Stomach (tissue), 9 donors: Measurements from ENCODE around the gene DLG2. TPM values are rescaled to one million over a fixed set of nuclear protein-coding genes. Genes with fewer than 3 reads are reported as not detected.
"Not testable (repeated sequence)": the region's sequence is repeated elsewhere in the genome, so short reads cannot be mapped to it uniquely, and the experiment has no call there.

ENCODE experiments used
- DNase-seq, 2 donors: peaks; one replicate each; pipeline versions ENCODE4 v3.0.0 to v3.0.0-alpha.2; 2013 to 2019
- H3K27ac ChIP-seq, 5 donors: fragments of 200-600 bp in 4 of 5; sonication (generic) in 4 of 5; one replicate each; pipeline ENCODE4 v1.5.1; 2013 to 2019; ENCODE audit warnings: mild to moderate bottlenecking in 1 of 5, moderate library complexity in 1 of 5
- H3K27me3 ChIP-seq, 3 donors: fragments of 200-600 bp; sonication (generic); one replicate each; pipeline ENCODE4 v1.5.1; 2017 to 2019; ENCODE audit warnings: mixed run types in 1 of 3
- H3K36me3 ChIP-seq, 4 donors: fragments of 200-600 bp; sonication (generic); 1 replicate in 3 of 4; 2 replicates in 1 of 4; pipeline ENCODE4 v1.5.1; 2016 to 2019
- H3K4me1 ChIP-seq, 4 donors: fragments of 200-600 bp; sonication (generic); one replicate each; pipeline ENCODE4 v1.5.1; 2016 to 2019
- H3K4me3 ChIP-seq, 4 donors: fragments of 200-600 bp; sonication (generic) in 3 of 4; one replicate each; pipeline ENCODE4 v1.5.1; 2016 to 2019; ENCODE audit warnings: mild to moderate bottlenecking in 1 of 4
- H3K9me3 ChIP-seq, 4 donors: fragments of 200-600 bp; sonication (generic); one replicate each; pipeline ENCODE4 v1.5.1; 2016 to 2019
- EP300 ChIP-seq: sonication (generic); formaldehyde crosslinking; IDR thresholded peaks from one replicate; pipeline ENCODE4 v1.6.1; 2017; ENCODE audit warnings: antibody characterized with exemption
- POLR2A ChIP-seq, 4 donors: fragments of 450-650 bp; IDR thresholded peaks; one replicate each; pipeline ENCODE4 v1.6.1; 2016; ENCODE audit warnings: antibody characterized with exemption in 4 of 4, control low read depth in 2 of 4, mild to moderate bottlenecking in 1 of 4, moderate library complexity in 1 of 4
- POLR2AphosphoS5 ChIP-seq, 3 donors: sonication (generic); formaldehyde crosslinking; IDR thresholded peaks; one replicate each; pipeline ENCODE4 v1.6.1; 2016; ENCODE audit warnings: antibody characterized with exemption in 3 of 3
- WGBS, 5 donors: extraction: QIAGEN DNeasy Blood & Tissue Kit in 3 of 5; methylation state at CpG; one replicate each; pipeline versions ENCODE4 v1.1.5 to v1.1.7; 2013 to 2018; 5-methylcytosine and 5-hydroxymethylcytosine counted together
- intact Hi-C: fragments of 100-400 bp; cut with DNase I; formaldehyde crosslinking; loops from one replicate; pipeline ENCODE4 v1.15.1; 2023; ENCODE audit warnings: low total_unique reads
- polyA plus RNA-seq, 3 donors: library from polyadenylated mRNA; stranded (reverse); fragments of 200-250 nt; gene quantifications; one replicate each; pipeline ENCODE4 v1.2.3, GENCODE V29; 2013
- total RNA-seq, 5 donors: library from RNA; depleted of rRNA; stranded (reverse); fragments of >200 nt; gene quantifications; one replicate each; pipeline versions ENCODE4 v1.1.0 to v1.2.3, GENCODE V29; 2014 to 2016
- TF ChIP-seq, protein P1 (sequence below), 7 experiments: fragments of 450-650 bp in 4 of 7; fragments of 200-600 bp in 3 of 7; sonication (generic) in 3 of 7; IDR thresholded peaks; one replicate each; pipeline ENCODE4 v1.5.1; 2016 to 2019; ENCODE audit warnings: antibody characterized with exemption in 7 of 7, control low read depth in 2 of 7, mild to moderate bottlenecking in 1 of 7
- donor health status: healthy with polysubstance abuse.
- donor health status: Bipolar disorder and iron deficiency.
- donor health status: healthy.

The DLG2 gene
- total and polyA plus RNA-seq, 8 donors = 1.3 to 19.1 (median 3.5) TPM

DNA sequence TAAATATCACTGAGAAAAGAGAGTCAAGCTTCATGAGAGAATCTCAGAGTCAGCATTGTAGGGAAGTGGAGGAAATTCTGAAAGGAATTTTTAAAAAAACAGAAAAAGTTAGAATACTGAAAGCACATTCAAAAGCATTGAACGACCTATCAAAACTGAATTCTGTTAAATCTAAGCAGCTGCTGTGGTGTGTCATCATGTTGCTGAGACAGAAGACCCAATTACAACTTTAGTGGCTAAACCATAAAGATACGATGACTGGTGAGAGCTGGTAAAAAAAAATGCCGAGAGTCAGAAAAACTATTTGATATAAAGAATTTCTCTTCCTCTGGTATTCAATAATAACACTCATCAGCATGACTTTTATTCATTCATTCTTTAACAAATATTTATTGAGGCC lies 220.8 kb downstream of the DLG2 start:
- TF ChIP-seq EP300 = no peak
- Histone ChIP-seq H3K4me3 (no peak overlapping the region), H3K9me3 (peaks cover 0 to 26% (median 7%) of the 10 kb centered on the region in 4 donors), H3K27me3 (no peaks in the 10 kb centered on the region), H3K36me3 (no peaks in the 10 kb centered on the region), H3K27ac (no peak overlapping the region), H3K4me1 (no peaks in the 10 kb centered on the region)
- DNase-seq = no peak
- intact Hi-C loops = no loop called here
- WGBS, 5 donors = 64 to 77% (median 71%) methylated on average over 3 of the region's 3 CpGs

DNA sequence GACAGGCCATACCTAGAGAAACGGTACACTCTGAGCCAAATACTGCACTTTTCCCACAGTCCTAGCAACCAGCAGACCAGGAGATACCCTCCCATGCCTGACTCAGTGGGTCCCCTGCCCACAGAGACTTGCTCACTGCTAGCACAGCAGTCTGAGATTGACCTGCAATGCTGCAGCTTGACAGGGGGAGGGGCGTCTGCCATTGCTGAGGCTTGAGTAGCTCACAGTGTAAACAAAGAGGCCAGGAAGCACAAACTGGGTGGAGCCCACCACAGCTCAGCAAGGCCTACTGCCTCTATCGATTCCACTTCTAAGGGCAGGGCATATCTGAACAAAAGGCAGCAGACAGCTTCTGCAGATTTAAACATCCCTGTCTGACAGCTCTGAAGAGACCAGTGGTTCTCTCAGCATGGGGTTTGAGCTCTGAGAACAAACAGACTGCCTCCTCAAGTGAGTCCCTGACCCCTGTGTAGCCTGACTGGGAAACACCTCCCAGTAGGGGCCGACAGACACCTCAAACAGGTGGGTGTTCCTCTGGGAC lies 231.6 kb downstream of the DLG2 start:
- H3K4me3 ChIP-seq, H3K4me1 ChIP-seq, H3K27me3 ChIP-seq, H3K36me3 ChIP-seq, DNase-seq, H3K27ac ChIP-seq, intact Hi-C loops: not testable (repeated sequence)
- peaks cover 0 to 42% (median 13%) of the 10 kb centered on the region in 4 donors for H3K9me3 ChIP-seq
- 24 to 41% (median 29%) methylated on average over 3 to 4 of the region's 4 CpGs for WGBS, 5 donors

DNA sequence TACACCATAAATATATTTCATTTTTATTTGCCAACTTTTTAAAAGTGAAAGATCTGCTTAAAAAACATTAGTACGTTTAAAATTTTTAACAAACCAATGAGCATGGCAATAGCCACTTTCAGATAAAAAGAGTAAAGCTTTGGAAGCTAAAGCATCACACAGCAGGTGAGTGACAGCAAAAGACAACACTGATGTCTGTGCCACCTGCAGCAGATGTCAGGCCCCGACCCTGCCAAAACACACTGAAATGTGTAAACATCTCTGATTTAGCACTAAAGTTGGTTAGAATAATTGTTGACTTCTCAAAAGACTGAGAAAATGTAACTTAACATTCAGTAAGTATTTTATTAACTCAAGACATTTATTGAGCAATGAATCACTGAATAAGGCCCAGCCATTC lies 232.9 kb downstream of the DLG2 start:
- intact Hi-C loops = no loop called here
- 35 to 47% (median 44%) methylated on average over 2 of the region's 2 CpGs for WGBS, 5 donors
- TF ChIP-seq, protein P1, sequence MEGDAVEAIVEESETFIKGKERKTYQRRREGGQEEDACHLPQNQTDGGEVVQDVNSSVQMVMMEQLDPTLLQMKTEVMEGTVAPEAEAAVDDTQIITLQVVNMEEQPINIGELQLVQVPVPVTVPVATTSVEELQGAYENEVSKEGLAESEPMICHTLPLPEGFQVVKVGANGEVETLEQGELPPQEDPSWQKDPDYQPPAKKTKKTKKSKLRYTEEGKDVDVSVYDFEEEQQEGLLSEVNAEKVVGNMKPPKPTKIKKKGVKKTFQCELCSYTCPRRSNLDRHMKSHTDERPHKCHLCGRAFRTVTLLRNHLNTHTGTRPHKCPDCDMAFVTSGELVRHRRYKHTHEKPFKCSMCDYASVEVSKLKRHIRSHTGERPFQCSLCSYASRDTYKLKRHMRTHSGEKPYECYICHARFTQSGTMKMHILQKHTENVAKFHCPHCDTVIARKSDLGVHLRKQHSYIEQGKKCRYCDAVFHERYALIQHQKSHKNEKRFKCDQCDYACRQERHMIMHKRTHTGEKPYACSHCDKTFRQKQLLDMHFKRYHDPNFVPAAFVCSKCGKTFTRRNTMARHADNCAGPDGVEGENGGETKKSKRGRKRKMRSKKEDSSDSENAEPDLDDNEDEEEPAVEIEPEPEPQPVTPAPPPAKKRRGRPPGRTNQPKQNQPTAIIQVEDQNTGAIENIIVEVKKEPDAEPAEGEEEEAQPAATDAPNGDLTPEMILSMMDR (IDR thresholded peaks at IDR 0.05) = no peak
- TF ChIP-seq POLR2A (IDR thresholded peaks at IDR 0.05) (no peak), POLR2AphosphoS5 (IDR thresholded peaks at IDR 0.05) (no peak), EP300 (no peak)

DNA sequence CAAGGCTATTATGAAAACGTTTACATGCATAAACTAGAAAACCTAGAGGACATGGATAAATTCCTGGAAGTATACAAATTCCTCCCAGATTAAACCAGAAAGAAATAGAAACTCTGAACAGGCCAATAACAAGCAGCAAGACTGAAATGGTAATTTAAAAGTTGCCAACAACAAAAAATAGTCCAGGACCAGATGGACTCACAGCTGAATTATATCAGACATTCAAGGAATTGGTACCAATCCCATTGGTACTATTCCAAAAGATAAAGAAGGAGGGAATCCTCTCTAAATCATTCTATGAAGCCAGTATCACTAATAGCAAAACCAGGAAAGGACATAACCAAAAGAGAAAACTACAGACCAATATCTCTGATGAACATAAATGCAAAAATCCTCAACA lies 236.0 kb downstream of the DLG2 start:
- H3K27ac ChIP-seq = no peak overlapping the region
- WGBS, 5 donors = 45 to 74% (median 63%) methylated on average over 1 of the region's 1 CpG
- no peak for DNase-seq
- H3K4me3 ChIP-seq = no peak overlapping the region
- no peaks in the 10 kb centered on the region for H3K27me3 ChIP-seq
- H3K9me3 ChIP-seq = peaks cover 0 to 55% (median 18%) of the 10 kb centered on the region in 4 donors
- intact Hi-C loops = no loop called here
- no peaks in the 10 kb centered on the region for H3K4me1 ChIP-seq
- no peaks in the 10 kb centered on the region for H3K36me3 ChIP-seq
- TF ChIP-seq EP300 (no peak), POLR2AphosphoS5 (IDR thresholded peaks at IDR 0.05) (no peak), POLR2A (IDR thresholded peaks at IDR 0.05) (no peak)
- TF ChIP-seq, protein P1 (IDR thresholded peaks at IDR 0.05) = no peak

More for the DNA sequence above, 232.9 kb downstream of the DLG2 start:
- peaks cover 0 to 49% (median 14%) of the 10 kb centered on the region in 4 donors for H3K9me3 ChIP-seq
- DNase-seq = no peak
- H3K27me3 ChIP-seq = no peaks in the 10 kb centered on the region
- no peak overlapping the region for H3K27ac ChIP-seq
- H3K4me3 ChIP-seq = no peak overlapping the region
- no peaks in the 10 kb centered on the region for H3K36me3 ChIP-seq
- no peaks in the 10 kb centered on the region for H3K4me1 ChIP-seq

DNA sequence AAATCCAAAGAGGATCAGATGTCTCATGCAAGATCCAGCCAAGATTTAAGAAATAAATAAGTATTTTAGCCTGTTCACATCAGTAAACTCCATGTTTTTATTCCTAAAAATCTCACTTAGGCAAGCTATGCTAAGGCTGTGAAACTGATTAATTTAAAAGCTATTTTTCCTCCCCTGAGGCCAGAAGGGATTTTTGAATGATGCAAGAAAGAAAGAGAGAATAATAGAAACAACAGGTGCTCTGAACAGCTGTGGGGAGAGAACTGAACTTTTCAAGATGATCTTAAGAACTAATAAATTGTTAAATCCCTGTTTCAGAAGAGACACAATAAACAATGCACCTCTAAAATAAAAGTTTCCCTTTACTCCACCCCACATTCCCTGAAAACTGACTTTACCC lies 241.6 kb downstream of the DLG2 start:
- Histone ChIP-seq H3K4me1 (no peaks in the 10 kb centered on the region), H3K27me3 (no peaks in the 10 kb centered on the region), H3K4me3 (no peak overlapping the region), H3K36me3 (no peaks in the 10 kb centered on the region), H3K9me3 (peaks cover 0 to 52% (median 12%) of the 10 kb centered on the region in 4 donors), H3K27ac (no peak overlapping the region)
- DNase-seq = no peak
- TF ChIP-seq POLR2AphosphoS5 (IDR thresholded peaks at IDR 0.05) (no peak), EP300 (no peak), POLR2A (IDR thresholded peaks at IDR 0.05) (no peak)
- TF ChIP-seq, protein P1 (IDR thresholded peaks at IDR 0.05) = no peak
- intact Hi-C loops = no loop called here
